NCI-H446 (cell line): ENCODE data around the gene PBRM1.

Experiments
- DNase-seq, 2 experiments: peaks; one replicate each; lab custom pipeline; 2025; lab: John Stamatoyannopoulos, UW

Gene PBRM1

GRCh38 chr3:52524752-52525679, 160.7 kb downstream of the PBRM1 start:
- no peak for DNase-seq

GRCh38 chr3:52524258-52524751, 161.4 kb downstream of the PBRM1 start:
- DNase-seq = no peak

GRCh38 chr3:52523386-52524257, 162.1 kb downstream of the PBRM1 start:
- no peak for DNase-seq

GRCh38 chr3:52522651-52523251, 163.0 kb downstream of the PBRM1 start:
- no peak for DNase-seq

- no peak for DNase-seq
These were observed 163.6 kb downstream of the PBRM1 start for GRCh38 chr3:52521881-52522650.

GRCh38 chr3:52521488-52521824, 164.3 kb downstream of the PBRM1 start:
- DNase-seq = no peak

GRCh38 chr3:52520716-52521487, 164.8 kb downstream of the PBRM1 start:
- no peak for DNase-seq

- DNase-seq = no peak
These were observed 165.5 kb downstream of the PBRM1 start for GRCh38 chr3:52520141-52520667.

GRCh38 chr3:52519445-52520140, 166.1 kb downstream of the PBRM1 start:
- DNase-seq = no peak

GRCh38 chr3:52518723-52519444, 166.8 kb downstream of the PBRM1 start:
- no peak for DNase-seq

GRCh38 chr3:52517796-52518722, 167.7 kb downstream of the PBRM1 start:
- DNase-seq = no peak

GRCh38 chr3:52516509-52517195, 169.1 kb downstream of the PBRM1 start:
- DNase-seq = no peak

- DNase-seq = no peak
These were observed 170.5 kb downstream of the PBRM1 start for GRCh38 chr3:52515192-52515591.

- no peak for DNase-seq
These were observed 171.1 kb downstream of the PBRM1 start for GRCh38 chr3:52514576-52514975.

GRCh38 chr3:52513281-52513680, 172.4 kb downstream of the PBRM1 start:
- DNase-seq = no peak

GRCh38 chr3:52512727-52513126, 173.0 kb downstream of the PBRM1 start:
- no peak for DNase-seq

- DNase-seq = no peak
These were observed 173.6 kb downstream of the PBRM1 start for GRCh38 chr3:52512105-52512504.

GRCh38 chr3:52511509-52511908, 174.2 kb downstream of the PBRM1 start:
- no peak for DNase-seq
